Breast epithelium (tissue), 4 donors: ENCODE measurements around the gene SAP130. TPM values are rescaled to one million over a fixed set of nuclear protein-coding genes. Genes with fewer than 3 reads are reported as not detected.

Experiments used
- DNase-seq, 2 donors: peaks; one replicate each; pipeline ENCODE4 v3.0.0-alpha.2; 2019; ENCODE audit warnings: low spot score in 2 of 2
- H3K27ac ChIP-seq, 2 donors: fragments of 200-600 bp; sonication (generic) in 1 of 2; one replicate each; pipeline ENCODE4 v1.5.1; 2016 to 2019; ENCODE audit warnings: mild to moderate bottlenecking in 1 of 2
- H3K27me3 ChIP-seq, 2 donors: fragments of 200-600 bp; sonication (generic) in 1 of 2; one replicate each; pipeline versions ENCODE4 v1.5.1 to v1.6.0; 2017 to 2019; ENCODE audit warnings: control low read depth in 1 of 2, mild to moderate bottlenecking in 1 of 2
- H3K36me3 ChIP-seq: fragments of 200-600 bp; one replicate; pipeline ENCODE4 v1.5.1; 2019
- H3K4me1 ChIP-seq, 2 donors: fragments of 200-600 bp; sonication (generic); one replicate each; pipeline ENCODE4 v1.5.1; 2016 to 2019; ENCODE audit warnings: control low read depth in 1 of 2
- H3K4me3 ChIP-seq, 3 donors: fragments of 200-600 bp; sonication (generic); 1 replicate in 2 of 3; 2 replicates in 1 of 3; pipeline ENCODE4 v1.5.1; 2016 to 2019; ENCODE audit warnings: mild to moderate bottlenecking in 3 of 3, moderate library complexity in 2 of 3
- H3K9me3 ChIP-seq, 2 donors: fragments of 200-600 bp; sonication (generic) in 1 of 2; one replicate each; pipeline ENCODE4 v1.5.1; 2016 to 2019; ENCODE audit warnings: control low read depth in 1 of 2
- POLR2A ChIP-seq: fragments of 450-650 bp; IDR thresholded peaks from one replicate; pipeline ENCODE4 v1.6.1; 2016; ENCODE audit warnings: antibody characterized with exemption, mild to moderate bottlenecking, moderate library complexity
- POLR2AphosphoS5 ChIP-seq, 3 donors: sonication (generic); formaldehyde crosslinking; IDR thresholded peaks; one replicate each; pipeline ENCODE4 v1.6.1; 2017; ENCODE audit warnings: antibody characterized with exemption in 3 of 3
- intact Hi-C: fragments of 100-400 bp; cut with DNase I; formaldehyde crosslinking; loops from one replicate; pipeline ENCODE4 v1.15.1; 2023; ENCODE audit warnings: low total_unique reads
- total RNA-seq, 3 donors: library from RNA; depleted of rRNA; stranded (reverse); fragments of >200 nt; gene quantifications; one replicate each; pipeline ENCODE4 v1.1.0, GENCODE V29; 2016
- TF ChIP-seq, protein P1 (sequence below), 3 donors: fragments of 450-650 bp; IDR thresholded peaks; one replicate each; pipeline ENCODE4 v1.5.1; 2016 to 2017; ENCODE audit warnings: antibody characterized with exemption in 3 of 3, mild to moderate bottlenecking in 3 of 3, moderate library complexity in 3 of 3

Gene SAP130
- total RNA-seq, 3 donors from 2014 or later, result 7.5 to 10.4 (median 8.5) TPM

DNA sequence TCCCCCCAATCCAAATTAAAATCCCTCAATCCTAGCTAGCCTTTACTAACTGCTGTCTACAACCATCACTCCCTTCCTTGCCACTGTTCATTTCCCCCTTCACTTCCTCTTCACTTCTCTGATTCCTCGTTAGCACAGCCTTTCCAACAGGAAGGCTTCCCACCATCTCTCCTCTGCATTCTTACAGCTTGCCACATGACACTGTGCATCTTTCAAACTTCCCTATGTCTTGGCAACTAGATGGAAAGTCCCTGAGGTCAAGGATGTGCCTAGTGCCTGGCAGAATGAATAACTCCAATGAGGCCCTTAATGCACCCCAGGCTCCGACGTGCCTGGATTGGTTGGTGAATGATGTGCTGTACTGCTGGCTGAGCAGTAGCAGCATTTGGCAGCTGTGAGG is 15.2 kb downstream of the SAP130 start:
- no peaks in the 10 kb centered on the region for H3K4me1 ChIP-seq
- intact Hi-C loops, result no loop called here
- DNase-seq, result no peak
- H3K4me3 ChIP-seq, result no peak overlapping the region
- TF ChIP-seq POLR2AphosphoS5 (IDR thresholded peaks at IDR 0.05) (no peak), POLR2A (no peak)
- TF ChIP-seq, protein P1, sequence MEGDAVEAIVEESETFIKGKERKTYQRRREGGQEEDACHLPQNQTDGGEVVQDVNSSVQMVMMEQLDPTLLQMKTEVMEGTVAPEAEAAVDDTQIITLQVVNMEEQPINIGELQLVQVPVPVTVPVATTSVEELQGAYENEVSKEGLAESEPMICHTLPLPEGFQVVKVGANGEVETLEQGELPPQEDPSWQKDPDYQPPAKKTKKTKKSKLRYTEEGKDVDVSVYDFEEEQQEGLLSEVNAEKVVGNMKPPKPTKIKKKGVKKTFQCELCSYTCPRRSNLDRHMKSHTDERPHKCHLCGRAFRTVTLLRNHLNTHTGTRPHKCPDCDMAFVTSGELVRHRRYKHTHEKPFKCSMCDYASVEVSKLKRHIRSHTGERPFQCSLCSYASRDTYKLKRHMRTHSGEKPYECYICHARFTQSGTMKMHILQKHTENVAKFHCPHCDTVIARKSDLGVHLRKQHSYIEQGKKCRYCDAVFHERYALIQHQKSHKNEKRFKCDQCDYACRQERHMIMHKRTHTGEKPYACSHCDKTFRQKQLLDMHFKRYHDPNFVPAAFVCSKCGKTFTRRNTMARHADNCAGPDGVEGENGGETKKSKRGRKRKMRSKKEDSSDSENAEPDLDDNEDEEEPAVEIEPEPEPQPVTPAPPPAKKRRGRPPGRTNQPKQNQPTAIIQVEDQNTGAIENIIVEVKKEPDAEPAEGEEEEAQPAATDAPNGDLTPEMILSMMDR (IDR thresholded peaks at IDR 0.05), result no peak
- H3K27me3 ChIP-seq, result no peaks in the 10 kb centered on the region
- H3K27ac ChIP-seq, result no peak overlapping the region
- H3K36me3 ChIP-seq, result no peaks in the 10 kb centered on the region
- H3K9me3 ChIP-seq, result no peaks in the 10 kb centered on the region

DNA sequence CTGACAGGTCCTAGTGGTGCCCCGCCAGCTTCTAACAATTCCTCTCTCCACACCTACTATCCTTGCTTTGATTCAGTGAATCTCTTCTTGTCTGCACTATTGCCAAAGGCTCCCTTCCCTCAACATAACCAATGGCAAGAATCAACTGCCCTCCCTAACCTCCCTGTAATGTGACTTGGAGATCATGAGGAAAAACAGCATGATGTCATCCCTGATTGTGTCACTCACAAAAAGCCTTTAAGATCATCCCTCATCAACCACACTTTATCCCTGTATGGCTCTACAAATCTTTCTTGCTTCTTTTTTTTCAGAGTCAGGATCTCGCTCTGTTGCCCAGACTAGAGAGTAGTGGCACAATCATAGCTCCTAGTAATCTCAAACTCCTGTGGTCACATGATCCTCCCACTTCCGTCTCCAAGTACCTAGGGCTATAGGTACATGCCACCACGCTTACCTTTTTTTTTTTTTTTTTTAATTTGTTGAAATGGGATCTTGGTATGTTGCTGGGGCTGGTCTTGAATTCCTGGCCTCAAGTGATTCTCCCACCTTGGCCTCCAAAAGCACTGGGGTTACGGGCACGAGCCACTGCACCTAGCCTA is 19.7 kb downstream of the SAP130 start:
- H3K9me3 ChIP-seq, result no peaks in the 10 kb centered on the region
- DNase-seq, result no peak
- no peaks in the 10 kb centered on the region for H3K4me1 ChIP-seq
- intact Hi-C loops, result no loop called here
- peaks cover 3% of the 10 kb centered on the region for H3K36me3 ChIP-seq
- no peak overlapping the region for H3K27ac ChIP-seq
- H3K4me3 ChIP-seq, result no peak overlapping the region
- TF ChIP-seq POLR2AphosphoS5 (IDR thresholded peaks at IDR 0.05), result no peak
- TF ChIP-seq, protein P1 (IDR thresholded peaks at IDR 0.05), result no peak
- TF ChIP-seq POLR2A, result no peak
- no peaks in the 10 kb centered on the region for H3K27me3 ChIP-seq

DNA sequence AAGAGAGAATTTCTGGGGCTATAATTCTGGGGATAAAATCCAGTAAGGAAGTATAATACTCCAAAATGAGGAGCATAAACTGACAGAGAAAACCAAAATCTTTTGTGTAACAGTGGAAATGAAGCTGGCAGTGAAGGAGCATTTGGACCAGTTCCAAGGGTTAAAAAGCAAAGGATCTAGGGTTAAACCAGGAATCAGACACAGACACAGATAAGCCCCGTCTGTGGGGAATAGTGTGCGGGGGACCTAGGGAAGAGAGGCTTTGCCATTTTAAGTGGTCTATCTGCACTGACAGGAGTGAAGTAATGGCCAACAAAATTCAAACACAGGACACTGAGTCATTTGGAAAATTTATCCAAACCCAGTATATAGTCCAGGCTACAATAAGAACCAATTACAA is 23.4 kb downstream of the SAP130 start:
- intact Hi-C loops, result no loop called here
- Histone ChIP-seq H3K27me3 (no peaks in the 10 kb centered on the region), H3K27ac (no peak overlapping the region), H3K9me3 (no peaks in the 10 kb centered on the region), H3K4me1 (no peaks in the 10 kb centered on the region), H3K36me3 (peaks cover 3% of the 10 kb centered on the region), H3K4me3 (no peak overlapping the region)
- no peak for DNase-seq
- TF ChIP-seq, protein P1 (IDR thresholded peaks at IDR 0.05), result no peak
- TF ChIP-seq POLR2A (no peak), POLR2AphosphoS5 (IDR thresholded peaks at IDR 0.05) (no peak)

- H3K4me3 ChIP-seq, result no peak overlapping the region
- H3K27me3 ChIP-seq, result no peaks in the 10 kb centered on the region
- H3K27ac ChIP-seq, result no peak overlapping the region
- H3K36me3 ChIP-seq, result peaks cover 3% of the 10 kb centered on the region
- DNase-seq, result no peak
- H3K9me3 ChIP-seq, result no peaks in the 10 kb centered on the region
- no peaks in the 10 kb centered on the region for H3K4me1 ChIP-seq
- intact Hi-C loops, result no loop called here
- TF ChIP-seq POLR2A (no peak), POLR2AphosphoS5 (IDR thresholded peaks at IDR 0.05) (no peak)
- TF ChIP-seq, protein P1 (IDR thresholded peaks at IDR 0.05), result no peak
Measured at GRCh38 chr2:128003463-128003862, 24.4 kb downstream of the SAP130 start.

DNA sequence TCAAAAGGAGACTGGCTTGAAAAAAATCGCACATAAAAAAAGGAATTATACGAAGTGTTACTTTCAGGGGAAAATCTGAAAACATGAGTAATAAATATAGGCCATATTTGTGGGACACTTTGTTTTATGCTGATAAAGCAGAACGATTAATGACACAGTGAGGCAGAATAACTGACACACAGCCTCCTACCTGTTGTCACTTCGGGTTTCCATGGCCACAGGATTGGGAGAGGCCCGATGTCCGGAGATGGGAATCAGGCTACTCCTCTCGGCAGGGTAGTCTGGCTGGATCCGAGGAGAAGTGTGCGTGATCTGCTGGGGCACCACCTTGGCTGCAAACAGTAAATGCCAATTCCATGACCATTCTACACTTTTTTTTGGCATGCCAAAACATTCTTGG is 31.7 kb downstream of the SAP130 start:
- Histone ChIP-seq H3K9me3 (no peaks in the 10 kb centered on the region), H3K4me3 (no peak overlapping the region), H3K4me1 (no peaks in the 10 kb centered on the region), H3K27me3 (no peaks in the 10 kb centered on the region), H3K36me3 (no peaks in the 10 kb centered on the region), H3K27ac (no peak overlapping the region)
- DNase-seq, result no peak
- TF ChIP-seq POLR2A, result no peak
- TF ChIP-seq, protein P1 (IDR thresholded peaks at IDR 0.05), result no peak
- TF ChIP-seq POLR2AphosphoS5 (IDR thresholded peaks at IDR 0.05), result no peak
- intact Hi-C loops, result loop anchor here (10.0 kb wide), 1 partner anchor 1859 kb away; no protein-coding TSS in a partner anchor
